ENCODE measurements around the gene HK1. TPM values are rescaled to one million over a fixed set of nuclear protein-coding genes. Genes with fewer than 3 reads are reported as not detected.
A peak's percentile ranks its signal among the peaks of the same experiment; 100 is the strongest.
"Not testable (repeated sequence)": the region's sequence is repeated elsewhere in the genome, so short reads cannot be mapped to it uniquely, and the experiment has no call there.

The HK1 gene
- total RNA-seq, 4 donors from 2014 or later, result 12.5 to 47.0 (median 12.6) TPM

- Histone ChIP-seq H3K4me1 (peaks cover 0 to 10% (median 1%) of the 10 kb centered on the region in 4 donors), H3K9me3 (no peaks in the 10 kb centered on the region), H3K27me3 (no peaks in the 10 kb centered on the region), H3K27ac (no peak overlapping the region), H3K4me3 (no peak overlapping the region), H3K36me3 (no peaks in the 10 kb centered on the region)
- no peak for DNase-seq
- TF ChIP-seq CTCF (IDR thresholded peaks at IDR 0.05) (no peak), POLR2A (IDR thresholded peaks at IDR 0.05) (no peak)
These were observed 48.4 kb downstream of the HK1 start for GRCh38 chr10:69326692-69327091.

- Histone ChIP-seq H3K27me3 (no peaks in the 10 kb centered on the region), H3K27ac (peak overlapping the region; percentile 33 to 56 (median 46)), H3K9me3 (no peaks in the 10 kb centered on the region), H3K4me3 (no peak overlapping the region), H3K4me1 (peaks cover 0 to 10% (median 0%) of the 10 kb centered on the region in 4 donors), H3K36me3 (no peaks in the 10 kb centered on the region)
- DNase-seq, result peak; percentile 54 to 83 (median 73)
- TF ChIP-seq CTCF (IDR thresholded peaks at IDR 0.05), result no peak
- no peak for TF ChIP-seq POLR2A (IDR thresholded peaks at IDR 0.05)
These were observed 49.4 kb downstream of the HK1 start for GRCh38 chr10:69327463-69328379.

GRCh38 chr10:69328380-69328735 lies 50.1 kb downstream of the HK1 start:
- Histone ChIP-seq H3K4me1 (peaks cover 0 to 10% (median 1%) of the 10 kb centered on the region in 4 donors), H3K27me3 (no peaks in the 10 kb centered on the region), H3K9me3 (no peaks in the 10 kb centered on the region), H3K4me3 (no peak overlapping the region), H3K27ac (peak overlapping the region; percentile 33 to 56 (median 46)), H3K36me3 (no peaks in the 10 kb centered on the region)
- TF ChIP-seq CTCF (IDR thresholded peaks at IDR 0.05) (no peak), POLR2A (IDR thresholded peaks at IDR 0.05) (no peak)
- DNase-seq, result no peak

GRCh38 chr10:69328888-69329287 lies 50.6 kb downstream of the HK1 start:
- not testable (repeated sequence) for H3K4me3 ChIP-seq, H3K27ac ChIP-seq, H3K9me3 ChIP-seq, H3K27me3 ChIP-seq, DNase-seq, H3K36me3 ChIP-seq, H3K4me1 ChIP-seq

- Histone ChIP-seq H3K36me3 (no peaks in the 10 kb centered on the region), H3K4me1 (peaks cover 0 to 17% (median 10%) of the 10 kb centered on the region in 4 donors), H3K9me3 (no peaks in the 10 kb centered on the region), H3K4me3 (no peak overlapping the region), H3K27me3 (no peaks in the 10 kb centered on the region), H3K27ac (no peak overlapping the region)
- TF ChIP-seq CTCF (IDR thresholded peaks at IDR 0.05) (no peak), POLR2A (IDR thresholded peaks at IDR 0.05) (no peak)
- peak in 1 of 3 donors; percentile 10 for DNase-seq
These were observed 51.5 kb downstream of the HK1 start for GRCh38 chr10:69329721-69330178.

GRCh38 chr10:69331161-69331560 lies 52.9 kb downstream of the HK1 start:
- Histone ChIP-seq H3K27me3 (no peaks in the 10 kb centered on the region), H3K4me3 (no peak overlapping the region), H3K27ac (no peak overlapping the region), H3K36me3 (no peaks in the 10 kb centered on the region), H3K9me3 (no peaks in the 10 kb centered on the region), H3K4me1 (peaks cover 0 to 25% (median 13%) of the 10 kb centered on the region in 4 donors)
- TF ChIP-seq CTCF (IDR thresholded peaks at IDR 0.05) (no peak), POLR2A (IDR thresholded peaks at IDR 0.05) (no peak)
- DNase-seq, result no peak
